GM12892 (cell line): ENCODE data around the gene HES1.

Experiments used
- DNase-seq: peaks from one replicate; pipeline ENCODE4 v3.0.0; 2011; ENCODE audit not compliant: insufficient read length
- FAIRE-seq: peaks from 2 replicates; lab custom pipeline; 2011; peaks lifted over from hg19 to GRCh38; lab: Jason Lieb, UNC
- POLR2A ChIP-seq: IDR thresholded peaks from 2 replicates; pipeline ENCODE4 v1.6.1; 2011; ENCODE audit warnings: low read depth, low read length, control low read depth
- POLR2AphosphoS5 ChIP-seq: IDR thresholded peaks from 2 replicates; pipeline ENCODE4 v1.6.1; 2011; ENCODE audit warnings: low read depth, low read length, control low read depth
- TAF1 ChIP-seq: IDR thresholded peaks from 2 replicates; pipeline ENCODE4 v1.6.1; 2011; ENCODE audit warnings: low read depth, mild to moderate bottlenecking, control low read depth, low read length, borderline replicate concordance

The HES1 gene

DNA sequence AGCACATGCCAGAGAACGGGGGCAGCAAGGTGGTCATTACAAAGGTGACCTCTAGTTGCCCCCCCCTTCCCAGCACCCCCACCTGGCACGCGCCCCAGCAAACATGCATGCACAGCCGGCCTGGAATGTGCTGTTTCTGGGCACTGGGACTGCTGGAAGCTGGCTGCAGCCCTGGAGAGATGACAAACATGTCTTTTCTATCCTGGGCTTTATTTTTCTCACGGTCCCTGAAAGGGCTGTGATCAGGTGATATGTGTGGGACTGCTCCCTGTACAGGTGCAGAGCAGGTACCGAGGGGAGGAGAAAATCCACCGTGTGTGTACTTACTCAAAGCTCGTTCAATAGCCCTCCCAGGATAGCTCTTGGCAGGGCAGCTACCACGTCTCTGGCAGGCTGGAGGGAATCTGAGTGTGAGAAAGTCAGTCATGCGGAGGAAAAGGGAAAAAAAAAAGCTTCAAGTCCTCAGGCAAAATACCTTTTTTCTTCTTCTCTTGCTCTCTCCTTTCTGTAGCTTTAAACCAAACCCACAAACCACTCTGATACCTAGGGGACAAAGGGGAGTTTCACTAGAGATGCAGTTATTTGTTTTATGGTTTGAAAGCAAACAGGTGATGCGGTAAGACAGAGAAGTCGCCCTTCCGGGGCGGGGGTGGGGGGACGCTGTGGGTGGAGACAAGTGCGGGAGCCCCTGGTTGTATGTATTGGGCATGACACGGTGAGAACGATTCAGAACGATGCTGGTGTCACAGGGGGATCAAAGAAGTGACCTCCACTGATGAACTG, 5.0 kb upstream of the HES1 start:
- TF ChIP-seq POLR2A (no peak), TAF1 (no peak), POLR2AphosphoS5 (no peak)
- FAIRE-seq (peak; percentile 74), DNase-seq (peak; percentile 29)

DNA sequence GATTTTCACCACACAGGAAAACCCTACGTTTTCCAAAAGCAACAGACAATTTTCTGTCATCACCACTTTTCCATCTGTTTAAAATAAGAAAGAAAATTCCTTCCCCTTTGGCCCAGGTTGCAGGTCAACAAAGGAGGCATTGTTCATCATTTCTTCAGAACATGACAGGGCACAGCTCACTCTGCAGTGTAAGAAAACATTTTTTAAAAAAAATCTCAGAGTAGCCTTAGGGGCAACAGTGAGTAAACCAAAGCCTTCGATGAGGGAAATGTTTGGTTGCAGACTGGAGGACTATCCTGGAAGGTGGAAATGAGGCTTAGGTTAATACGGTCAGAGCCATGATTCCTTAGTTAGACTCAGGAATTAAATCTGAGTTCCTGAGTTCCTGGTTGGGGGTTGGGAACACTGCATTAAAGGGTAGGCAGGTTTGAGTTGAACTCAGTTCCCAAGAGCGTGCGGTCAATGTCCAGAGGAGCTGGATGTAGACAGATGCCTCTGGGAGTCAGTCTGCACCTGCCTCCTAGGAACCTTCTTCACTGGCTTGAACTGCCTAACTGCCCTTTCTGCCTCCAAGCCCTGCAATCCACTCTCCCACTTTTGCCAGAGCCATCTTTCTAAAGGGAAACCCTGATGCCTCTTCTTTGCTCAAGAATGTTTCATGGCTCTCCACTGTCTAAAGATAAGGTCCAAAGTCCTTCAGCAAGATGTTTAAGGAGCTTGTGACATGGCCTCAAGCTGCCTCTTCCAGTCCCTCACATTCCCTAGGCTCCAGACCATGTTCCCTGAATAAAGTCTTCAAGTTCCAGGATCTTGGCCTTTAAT, 3.3 kb upstream of the HES1 start:
- TF ChIP-seq TAF1 (no peak), POLR2AphosphoS5 (no peak), POLR2A (no peak)
- FAIRE-seq, result no peak
- no peak for DNase-seq

DNA sequence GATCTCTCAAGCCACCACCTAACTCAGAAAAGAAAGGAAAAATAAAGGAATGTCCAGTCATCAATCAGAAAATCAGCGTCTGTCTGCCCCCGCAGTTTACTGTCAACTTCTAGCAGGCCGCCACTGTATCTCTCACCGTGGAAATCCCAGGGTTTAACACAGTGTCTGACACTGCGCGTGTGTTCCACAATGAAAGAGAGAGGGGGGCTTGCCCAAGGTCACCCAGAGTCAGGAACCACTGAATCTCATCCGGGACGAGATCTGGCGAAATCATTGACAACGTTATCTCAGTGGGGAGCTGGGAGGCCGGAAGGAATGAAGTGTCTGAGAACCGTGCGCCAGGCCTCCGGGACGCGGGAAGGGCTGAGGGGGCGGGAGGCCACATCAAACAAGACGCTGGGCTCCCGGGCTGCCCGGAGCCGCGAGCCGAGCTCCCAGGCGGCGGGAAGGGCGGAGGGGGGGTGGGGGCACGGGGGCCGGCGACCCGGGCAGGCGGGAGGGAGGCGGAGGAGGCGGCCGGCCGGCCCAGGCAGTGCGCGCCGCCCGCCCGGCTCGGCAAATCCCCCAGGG, 2.2 kb upstream of the HES1 start:
- no peak for FAIRE-seq

DNA sequence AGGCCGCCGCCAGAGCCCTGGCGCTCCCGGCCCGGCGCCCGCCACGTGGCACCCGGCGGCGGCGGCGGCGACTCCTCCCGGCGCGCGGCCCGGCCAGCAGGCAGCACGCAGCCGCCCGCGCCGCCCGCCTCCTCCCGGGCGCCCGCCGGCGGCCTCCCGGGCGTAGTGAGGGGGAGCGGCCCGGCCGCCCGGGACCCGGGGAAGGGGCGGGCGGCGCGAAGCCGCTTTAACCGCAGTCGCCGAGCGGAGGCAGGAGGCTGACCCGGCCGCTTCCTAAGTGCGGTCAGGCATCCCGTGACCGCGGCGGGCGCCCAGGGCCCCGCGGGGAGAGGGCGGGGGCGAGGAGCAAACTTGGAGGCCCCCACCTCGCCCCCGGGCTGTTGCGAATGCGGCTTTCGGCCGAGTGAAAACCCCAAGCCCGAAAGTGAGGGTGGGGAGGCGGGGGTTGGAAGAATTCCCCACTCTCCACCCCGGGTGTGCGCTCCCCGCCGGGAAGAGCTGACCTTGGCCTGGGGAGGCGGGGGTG, 1.7 kb upstream of the HES1 start:
- peak; percentile 32 for DNase-seq
- TF ChIP-seq TAF1 (no peak), POLR2A (no peak), POLR2AphosphoS5 (no peak)
- FAIRE-seq, result no peak

More for the DNA sequence above, 2.2 kb upstream of the HES1 start:
- no peak for DNase-seq
- TF ChIP-seq TAF1, result no peak
- TF ChIP-seq POLR2A, result no peak
- no peak for TF ChIP-seq POLR2AphosphoS5

DNA sequence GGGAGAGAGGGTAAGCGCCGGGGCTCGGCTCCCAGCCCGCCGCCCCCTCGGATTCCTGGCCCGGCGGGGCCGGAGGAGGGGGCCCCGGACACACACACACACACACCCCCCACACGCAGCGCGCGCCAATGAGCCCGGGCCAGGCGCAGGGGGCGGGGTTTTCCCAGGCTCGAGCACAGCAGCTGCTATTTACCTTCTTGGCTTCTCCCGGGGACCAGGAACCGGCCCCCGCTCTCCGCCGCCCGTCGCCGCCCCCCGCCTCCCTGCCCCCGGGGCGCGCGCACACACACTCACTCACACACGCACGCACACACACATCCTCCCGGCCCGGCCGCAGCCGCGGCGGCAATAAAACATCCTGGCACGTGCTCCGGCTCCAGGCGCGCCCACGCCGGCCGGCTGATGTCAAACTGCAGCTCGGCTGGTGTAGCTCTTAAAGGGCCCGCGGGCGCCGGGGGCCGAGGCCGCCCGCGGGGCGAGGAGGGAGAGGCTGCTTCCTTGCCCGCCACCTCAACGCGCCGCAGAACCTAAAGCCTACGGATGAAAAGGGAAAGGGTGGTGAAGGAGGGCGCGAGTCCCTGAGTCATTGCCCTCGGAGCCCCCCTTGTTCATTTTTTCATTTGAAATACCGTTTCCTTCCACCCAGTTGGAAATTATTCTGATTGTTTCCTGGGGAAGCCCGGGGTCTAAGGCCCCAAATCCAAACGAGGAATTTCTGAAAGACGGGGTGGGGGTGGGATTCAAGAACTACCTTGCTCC, 1.0 kb upstream of the HES1 start:
- DNase-seq, result peak; percentile 71
- FAIRE-seq, result peak; percentile 93
- TF ChIP-seq TAF1 (no peak), POLR2A (no peak), POLR2AphosphoS5 (no peak)

DNA sequence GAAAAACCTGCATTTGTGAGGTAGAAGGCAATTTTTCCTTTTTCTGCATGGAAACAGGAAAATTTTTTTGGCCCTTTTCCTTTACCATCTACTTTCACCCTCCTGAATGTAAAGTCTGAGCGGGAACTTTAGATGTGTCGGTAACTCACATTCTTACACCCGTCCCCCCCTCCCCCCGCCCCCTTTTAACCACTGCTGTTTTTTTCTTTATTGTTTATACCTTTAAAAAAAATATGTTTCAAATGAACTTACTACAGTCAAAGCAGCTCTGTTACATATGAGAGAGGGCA, 487 bp upstream of the HES1 start:
- TF ChIP-seq POLR2A (no peak), POLR2AphosphoS5 (no peak), TAF1 (no peak)
- no peak for DNase-seq
- FAIRE-seq, result no peak

DNA sequence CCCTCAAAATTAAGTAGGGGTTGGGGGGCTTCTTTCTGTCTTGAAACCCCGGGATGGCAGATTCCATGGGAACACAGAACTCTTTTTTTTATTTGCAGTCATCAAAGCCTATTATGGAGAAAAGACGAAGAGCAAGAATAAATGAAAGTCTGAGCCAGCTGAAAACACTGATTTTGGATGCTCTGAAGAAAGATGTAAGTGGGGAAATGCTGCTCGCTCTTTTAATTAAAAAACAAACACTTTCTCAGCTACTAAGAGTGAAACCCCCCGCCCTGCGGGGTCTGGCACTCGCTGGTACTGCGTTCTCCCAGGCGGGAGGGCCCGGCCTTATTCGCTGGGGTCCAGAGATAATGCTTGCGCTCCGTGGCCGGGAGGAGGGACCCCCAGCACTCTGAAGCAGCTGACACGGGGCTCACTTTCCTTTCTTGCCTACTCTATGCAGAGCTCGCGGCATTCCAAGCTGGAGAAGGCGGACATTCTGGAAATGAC, 615 bp downstream of the HES1 start:
- TF ChIP-seq TAF1 (no peak), POLR2AphosphoS5 (no peak)
- FAIRE-seq (peak; percentile 56), DNase-seq (no peak)

DNA sequence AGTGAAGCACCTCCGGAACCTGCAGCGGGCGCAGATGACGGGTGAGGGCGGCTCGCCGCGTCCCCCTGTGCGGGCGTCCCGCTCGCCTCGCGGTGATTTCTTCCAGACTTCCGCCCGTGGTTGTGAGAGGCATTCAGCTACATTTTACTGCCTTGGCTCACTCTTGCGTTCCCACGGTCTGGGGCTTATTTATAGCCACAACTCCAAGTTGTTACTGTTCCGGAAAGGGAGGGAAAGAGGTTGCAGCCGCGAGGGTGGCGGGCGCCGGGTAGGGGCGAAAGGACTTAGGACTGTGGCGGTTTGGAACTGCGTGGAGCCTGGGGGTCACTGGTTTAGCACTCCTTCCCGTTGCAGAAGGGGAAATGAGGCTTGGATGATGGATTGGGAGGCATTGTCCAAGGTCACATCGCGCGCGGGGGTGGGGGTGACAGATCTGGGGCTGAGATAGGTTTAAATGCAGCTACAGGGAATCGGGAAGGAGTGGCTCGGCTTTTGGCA, 1.1 kb downstream of the HES1 start:
- FAIRE-seq, result no peak
- DNase-seq, result no peak
- TF ChIP-seq POLR2A (no peak), POLR2AphosphoS5 (no peak), TAF1 (no peak)

DNA sequence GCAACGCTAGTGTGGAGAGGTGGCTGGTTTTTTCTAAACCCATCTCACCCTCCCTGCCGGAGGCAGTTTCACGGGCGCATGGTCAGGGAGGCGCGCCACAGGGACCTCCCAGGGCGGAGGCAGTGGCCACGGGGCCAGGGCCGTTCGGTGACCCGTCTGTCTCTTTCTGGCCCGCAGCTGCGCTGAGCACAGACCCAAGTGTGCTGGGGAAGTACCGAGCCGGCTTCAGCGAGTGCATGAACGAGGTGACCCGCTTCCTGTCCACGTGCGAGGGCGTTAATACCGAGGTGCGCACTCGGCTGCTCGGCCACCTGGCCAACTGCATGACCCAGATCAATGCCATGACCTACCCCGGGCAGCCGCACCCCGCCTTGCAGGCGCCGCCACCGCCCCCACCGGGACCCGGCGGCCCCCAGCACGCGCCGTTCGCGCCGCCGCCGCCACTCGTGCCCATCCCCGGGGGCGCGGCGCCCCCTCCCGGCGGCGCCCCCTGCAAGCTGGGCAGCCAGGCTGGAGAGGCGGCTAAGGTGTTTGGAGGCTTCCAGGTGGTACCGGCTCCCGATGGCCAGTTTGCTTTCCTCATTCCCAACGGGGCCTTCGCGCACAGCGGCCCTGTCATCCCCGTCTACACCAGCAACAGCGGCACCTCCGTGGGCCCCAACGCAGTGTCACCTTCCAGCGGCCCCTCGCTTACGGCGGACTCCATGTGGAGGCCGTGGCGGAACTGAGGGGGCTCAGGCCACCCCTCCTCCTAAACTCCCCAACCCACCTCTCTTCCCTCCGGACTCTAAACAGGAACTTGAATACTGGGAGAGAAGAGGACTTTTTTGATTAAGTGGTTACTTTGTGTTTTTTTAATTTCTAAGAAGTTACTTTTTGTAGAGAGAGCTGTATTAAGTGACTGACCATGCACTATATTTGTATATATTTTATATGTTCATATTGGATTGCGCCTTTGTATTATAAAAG, 1.8 kb downstream of the HES1 start:
- peak; percentile 97 for FAIRE-seq
- TF ChIP-seq POLR2A (peak; percentile 40; the same call in 1 of the 2 replicates), TAF1 (no peak)
- DNase-seq, result peak; percentile 60

DNA sequence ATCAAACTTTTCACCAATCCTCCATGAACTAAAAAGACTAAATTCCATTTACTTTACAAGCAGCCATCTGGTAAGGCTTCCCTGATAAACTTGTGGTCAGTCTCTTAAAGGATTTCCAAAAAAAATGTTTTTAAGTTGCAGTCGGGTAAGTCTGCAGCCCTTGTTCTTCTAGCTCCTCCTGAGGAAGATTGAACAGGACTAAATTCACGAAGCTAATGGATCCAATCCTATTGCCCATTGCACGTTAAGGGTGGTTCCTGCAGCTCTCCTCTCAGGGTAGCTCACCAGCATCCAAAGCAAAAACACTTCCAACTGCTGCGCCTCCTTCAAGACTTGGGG, 2.8 kb downstream of the HES1 start:
- FAIRE-seq (no peak), DNase-seq (no peak)
- no peak for TF ChIP-seq POLR2AphosphoS5
- TF ChIP-seq TAF1, result no peak

DNA sequence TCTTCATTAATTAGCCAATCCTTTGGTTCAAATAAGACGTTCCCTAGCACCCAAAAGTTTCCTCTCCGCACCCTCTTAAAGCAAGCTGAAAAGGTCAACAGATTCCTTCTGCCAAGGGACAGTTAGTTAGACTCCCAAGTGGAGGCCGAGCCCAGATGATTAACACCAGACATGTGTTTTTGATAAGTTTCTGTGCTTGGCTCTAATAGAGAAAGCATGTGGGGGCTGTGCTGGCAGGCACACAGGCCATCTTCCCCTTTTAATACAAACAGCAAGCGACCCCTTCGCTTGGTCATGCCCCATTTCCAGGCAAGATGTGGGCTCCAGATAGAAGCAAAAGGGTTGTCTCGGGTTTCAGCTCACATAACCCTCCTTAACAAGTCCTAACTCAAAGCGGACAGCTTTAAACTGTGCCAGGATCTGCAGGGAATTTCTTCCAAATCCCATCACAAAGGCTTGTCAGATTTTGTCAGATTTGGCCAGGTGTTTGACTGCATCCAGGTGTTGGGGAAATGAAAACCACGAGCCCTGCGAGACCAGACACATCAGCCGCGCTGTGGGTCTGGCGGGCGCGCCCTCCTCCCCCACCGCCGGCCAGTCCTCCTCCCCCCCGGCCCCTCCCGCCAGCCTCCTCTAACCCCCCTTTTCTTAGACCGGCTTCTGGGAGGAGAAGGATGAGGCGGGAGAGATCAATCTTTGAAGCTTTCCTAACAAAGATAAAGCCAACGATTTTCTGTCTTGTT, 3.3 kb downstream of the HES1 start:
- DNase-seq, result no peak
- TF ChIP-seq TAF1 (no peak), POLR2AphosphoS5 (no peak), POLR2A (no peak)
- no peak for FAIRE-seq
